GM19452 (cell line): ENCODE measurements around the gene LEPR.
"Not testable (repeated sequence)": the region's sequence is repeated elsewhere in the genome, so short reads cannot be mapped to it uniquely, and the experiment has no call there.

Experiments used
- ATAC-seq: cut with Tn5 transposase; IDR thresholded peaks from one replicate; pipeline ENCODE4 v1.9.1; 2021; ENCODE audit not compliant: unreplicated experiment

The LEPR gene

GRCh38 chr1:65434255-65434654 lies 13.8 kb downstream of the LEPR start:
- no peak for ATAC-seq

GRCh38 chr1:65434760-65435159 lies 14.3 kb downstream of the LEPR start:
- no peak for ATAC-seq

GRCh38 chr1:65435987-65436386 lies 15.5 kb downstream of the LEPR start:
- ATAC-seq = no peak

- ATAC-seq = no peak
Observed at GRCh38 chr1:65437616-65438015, 17.1 kb downstream of the LEPR start.

GRCh38 chr1:65440322-65440900 lies 19.9 kb downstream of the LEPR start:
- no peak for ATAC-seq

DNA sequence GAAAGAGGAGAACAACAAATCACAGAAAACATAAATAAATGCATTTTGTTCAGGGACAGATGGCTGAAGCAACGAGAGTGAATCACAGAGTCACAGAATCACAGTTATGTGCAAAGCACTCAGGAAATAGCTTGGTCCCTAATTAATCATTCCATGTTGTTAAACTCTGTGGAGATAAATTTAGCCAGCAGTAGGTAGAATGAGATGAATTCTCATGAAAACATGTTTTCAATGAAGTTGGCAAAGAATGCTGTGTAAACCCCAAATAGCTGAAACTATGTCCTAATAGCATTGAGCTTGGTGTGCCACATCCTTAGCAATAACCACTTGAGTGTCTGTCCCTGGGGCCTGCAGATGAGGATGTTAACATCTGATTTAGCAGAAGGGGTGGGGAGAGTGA lies 20.4 kb downstream of the LEPR start:
- no peak for ATAC-seq

DNA sequence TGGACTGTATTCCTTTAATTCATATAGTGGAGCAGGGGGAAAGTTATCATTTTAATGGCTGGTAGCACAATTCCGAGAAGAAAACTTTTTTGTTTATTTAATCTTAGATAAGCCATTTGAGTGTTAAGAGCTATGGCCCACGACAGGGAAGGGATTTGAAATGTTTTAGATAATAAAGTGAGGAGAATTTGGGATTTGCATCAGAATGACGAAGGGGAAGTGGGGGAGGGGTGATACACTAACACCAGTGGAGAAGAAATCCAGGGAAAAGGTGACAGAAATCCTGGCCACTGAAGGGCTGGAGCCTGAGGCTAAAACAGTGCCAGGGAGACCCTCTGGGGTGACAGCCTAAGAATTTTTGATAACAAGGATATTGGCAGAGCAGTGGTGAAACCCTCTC lies 21.0 kb downstream of the LEPR start:
- ATAC-seq = no peak

DNA sequence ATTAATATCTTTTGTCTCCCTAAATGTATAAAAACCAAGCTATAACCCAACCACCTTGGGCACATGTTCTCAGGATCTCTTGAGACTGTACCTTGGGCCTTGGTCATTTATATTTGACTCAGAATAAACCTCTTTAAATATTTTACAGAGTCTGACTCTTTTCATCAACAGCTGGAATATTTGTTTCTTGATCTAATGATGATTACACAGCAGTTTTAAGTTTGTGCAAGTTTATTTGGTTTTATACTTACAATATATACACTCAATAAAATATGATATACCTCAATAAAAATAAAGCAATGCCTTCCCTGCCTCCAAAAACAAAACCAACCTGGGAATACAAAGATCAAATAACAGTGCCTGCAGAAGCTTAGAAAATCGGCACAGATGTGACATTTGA lies 22.0 kb downstream of the LEPR start:
- no peak for ATAC-seq

DNA sequence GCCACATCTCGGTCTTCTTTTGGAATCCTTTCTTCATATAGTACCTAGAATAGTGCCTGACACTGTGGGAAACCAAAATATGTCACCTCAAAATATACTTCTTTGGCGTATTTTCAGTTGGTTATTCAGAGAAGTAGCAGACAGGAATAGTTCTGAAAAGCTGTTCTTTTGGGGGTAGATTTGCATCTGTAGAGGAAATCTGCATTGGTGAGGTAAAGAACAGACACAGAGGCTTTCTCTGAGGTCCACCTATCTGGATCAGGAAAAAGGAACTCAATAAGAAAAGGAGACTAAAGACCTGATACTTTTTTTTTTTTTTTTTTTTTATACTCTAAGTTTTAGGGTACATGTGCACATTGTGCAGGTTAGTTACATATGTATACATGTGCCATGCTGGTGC lies 23.2 kb downstream of the LEPR start:
- no peak for ATAC-seq

DNA sequence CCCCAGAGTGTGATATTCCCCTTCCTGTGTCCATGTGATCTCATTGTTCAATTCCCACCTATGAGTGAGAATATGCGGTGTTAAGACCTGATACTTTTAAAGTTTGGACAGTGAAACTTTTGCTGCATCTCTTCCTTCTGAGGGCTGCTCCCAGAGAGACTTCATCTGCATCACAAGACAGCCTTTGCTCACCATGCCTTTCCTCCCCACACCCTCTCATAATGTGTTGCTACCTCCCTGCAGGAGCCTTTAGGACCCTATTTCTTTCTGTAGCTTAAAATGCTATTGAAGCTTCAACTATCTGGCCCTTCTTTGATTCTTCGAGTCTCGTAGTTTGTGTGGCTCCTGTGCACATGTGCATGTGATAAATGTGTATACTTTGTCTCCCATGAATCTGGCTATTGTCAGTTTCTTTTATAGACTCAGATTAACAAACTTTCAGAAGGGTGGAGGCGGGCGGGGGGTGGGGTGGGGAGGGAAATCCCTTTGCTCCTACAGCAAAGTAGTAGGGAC lies 23.7 kb downstream of the LEPR start:
- no peak for ATAC-seq

GRCh38 chr1:65445837-65446236 lies 25.4 kb downstream of the LEPR start:
- ATAC-seq = no peak

DNA sequence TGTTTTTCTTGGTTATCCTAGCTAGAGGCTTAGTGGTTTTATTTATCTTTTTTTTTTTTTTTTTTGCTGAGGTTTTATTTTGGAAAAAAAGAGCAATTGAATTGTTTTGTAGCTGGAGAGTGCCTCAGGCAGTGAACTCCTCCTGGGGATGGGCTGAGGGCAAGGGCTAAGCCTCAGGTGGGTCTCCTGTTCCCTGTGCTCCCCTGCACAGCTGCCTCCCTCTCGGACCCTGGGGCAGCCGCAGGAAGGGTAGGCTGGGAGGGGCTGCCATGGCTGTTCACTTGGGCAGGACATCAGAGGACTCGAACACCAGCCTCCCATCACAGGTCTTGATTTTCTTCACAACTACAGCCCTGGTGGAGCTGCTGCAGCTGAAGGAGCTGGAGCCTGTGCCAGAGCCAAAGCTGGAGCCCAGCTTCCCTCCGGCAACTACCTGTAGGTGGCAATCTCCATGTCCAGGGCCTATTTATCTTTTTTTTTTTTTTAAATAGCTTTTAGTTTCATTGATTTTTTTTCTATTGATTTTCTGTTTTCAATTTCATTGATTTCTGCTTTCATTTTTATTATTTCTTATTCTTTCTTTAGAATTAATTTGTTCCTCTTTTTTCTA lies 28.9 kb downstream of the LEPR start:
- ATAC-seq = no peak

DNA sequence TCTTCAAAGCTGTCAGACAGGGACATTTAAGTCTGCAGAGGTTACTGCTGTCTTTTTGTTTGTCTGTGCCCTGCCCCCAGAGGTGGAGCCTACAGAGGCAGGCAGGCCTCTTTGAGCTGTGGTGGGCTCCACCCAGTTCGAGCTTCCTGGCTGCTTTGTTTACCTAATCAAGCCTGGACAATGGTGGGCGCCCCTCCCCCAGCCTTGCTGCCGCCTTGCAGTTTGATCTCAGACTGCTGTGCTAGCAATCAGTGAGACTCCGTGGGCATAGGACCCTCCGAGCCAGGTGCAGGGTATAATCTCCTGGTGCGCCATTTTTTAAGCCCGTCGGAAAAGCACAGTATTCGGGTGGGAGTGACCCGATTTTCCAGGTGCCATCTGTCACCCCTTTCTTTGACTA lies 35.2 kb downstream of the LEPR start:
- not testable (repeated sequence) for ATAC-seq

DNA sequence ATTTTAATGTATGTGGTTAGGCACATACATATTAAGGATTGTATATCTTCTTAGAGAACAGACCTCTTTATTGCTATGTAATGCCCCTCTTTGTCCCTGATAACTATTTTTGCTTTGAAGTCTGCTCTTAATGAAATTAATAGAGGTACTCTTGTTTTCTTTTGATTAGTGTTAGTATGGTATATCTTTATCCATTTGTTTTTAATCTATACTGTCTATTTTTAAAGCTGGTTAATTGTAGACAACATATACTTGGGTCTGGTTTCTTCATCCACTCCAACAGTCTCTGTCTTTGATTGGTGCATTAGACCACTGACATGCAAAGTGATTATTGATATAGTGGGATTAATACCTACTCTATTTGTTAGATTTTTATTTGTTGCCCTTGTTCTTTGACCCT lies 36.0 kb downstream of the LEPR start:
- no peak for ATAC-seq

DNA sequence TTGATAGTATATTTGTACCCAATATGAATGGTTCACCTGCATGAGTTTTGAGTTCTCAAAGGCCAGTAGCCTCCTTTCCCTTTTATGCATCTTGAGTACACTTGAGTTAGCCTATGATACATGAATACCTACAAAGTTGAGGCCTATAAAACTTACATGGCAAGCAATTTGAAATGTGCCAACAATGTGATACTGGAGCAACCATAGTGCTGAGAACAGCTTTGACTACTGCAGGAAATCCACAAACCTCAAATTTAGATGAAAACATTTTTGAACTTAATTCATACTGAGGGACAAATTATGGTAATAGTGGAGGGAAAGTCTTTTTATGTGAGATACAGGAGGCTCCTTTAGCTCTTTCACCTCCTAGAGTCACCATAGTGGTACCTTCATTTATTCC lies 37.4 kb downstream of the LEPR start:
- no peak for ATAC-seq

- peak; percentile 43 for ATAC-seq
Observed at GRCh38 chr1:65458730-65459396, 38.4 kb downstream of the LEPR start.

DNA sequence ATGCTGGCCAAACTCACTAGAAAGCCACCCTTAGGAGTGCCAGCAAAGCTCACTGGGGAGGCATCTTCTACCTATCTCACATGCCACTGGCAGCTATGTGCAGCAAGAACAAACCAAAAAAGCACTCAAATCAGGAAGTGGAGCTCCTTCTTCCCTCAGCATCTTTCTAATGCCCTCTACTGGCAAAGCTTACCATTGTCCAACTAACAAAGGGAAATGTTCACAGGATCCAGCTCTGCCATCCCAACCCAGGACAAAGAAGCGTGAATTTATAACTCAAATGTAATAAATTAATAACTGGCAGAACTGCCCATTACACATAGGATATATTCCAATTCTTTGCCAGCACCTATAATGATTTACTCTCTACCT lies 38.9 kb downstream of the LEPR start:
- ATAC-seq = peak; percentile 84

GRCh38 chr1:65465837-65466236 lies 45.4 kb downstream of the LEPR start:
- ATAC-seq = not testable (repeated sequence)

DNA sequence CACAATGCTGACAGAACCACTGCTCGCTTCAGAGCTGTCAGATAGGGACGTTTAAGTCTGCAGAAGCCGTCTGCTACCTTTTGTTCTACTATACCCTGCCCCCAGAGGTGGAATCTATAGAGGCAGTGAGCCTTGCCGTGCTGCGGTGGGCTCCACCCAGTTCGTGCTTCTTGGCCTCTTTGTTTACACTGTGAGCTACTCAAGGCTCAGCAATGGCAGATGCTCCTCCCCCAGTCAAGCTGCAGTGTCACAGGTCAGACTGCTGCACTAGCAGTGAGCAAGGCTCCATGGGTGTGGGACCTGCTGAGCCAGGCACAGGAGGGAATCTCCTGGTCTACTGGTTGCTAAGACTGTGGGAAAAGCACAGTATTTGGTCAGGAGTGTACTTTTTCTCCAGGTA lies 47.1 kb downstream of the LEPR start:
- no peak for ATAC-seq

DNA sequence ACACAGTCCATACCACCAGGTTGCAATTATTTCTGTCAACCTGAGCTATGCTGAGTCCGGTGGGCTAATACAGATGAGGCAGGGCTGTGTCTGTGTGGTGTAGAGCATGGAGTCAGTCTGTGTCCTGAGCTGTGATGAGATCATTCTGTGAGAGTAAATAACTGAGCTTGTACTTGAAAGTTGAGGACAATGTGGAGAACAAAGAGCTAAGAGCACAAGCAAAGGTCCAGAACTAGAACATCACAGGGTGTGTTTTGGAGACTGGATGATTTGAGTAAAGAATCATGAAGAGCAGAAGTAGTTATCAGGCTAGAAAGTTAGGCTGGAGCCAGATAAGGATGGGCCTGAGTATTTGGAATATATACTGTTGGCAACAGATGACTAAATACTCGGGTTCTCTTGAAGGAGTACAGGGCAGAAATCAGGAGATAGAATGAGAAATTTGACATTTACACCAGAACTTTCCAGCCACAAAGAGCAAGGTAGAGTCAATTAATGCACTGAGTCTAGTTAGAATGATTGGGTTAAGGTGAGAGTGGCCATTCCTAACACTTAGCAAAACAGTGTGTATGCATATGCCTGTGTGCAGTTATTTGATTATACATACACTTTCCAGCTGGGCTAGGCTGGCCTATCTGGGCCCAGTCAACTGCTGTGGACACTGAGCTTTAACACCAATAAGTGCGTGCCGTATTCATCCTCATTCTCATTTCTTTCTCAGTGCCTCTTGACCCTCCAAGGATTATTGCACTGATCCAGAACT lies 48.8 kb downstream of the LEPR start:
- no peak for ATAC-seq

- no peak for ATAC-seq
Observed at GRCh38 chr1:65469889-65470340, 49.4 kb downstream of the LEPR start.
